CD8-positive, alpha-beta memory T cell (primary cell): Measurements from ENCODE around the gene MAL. TPM values are rescaled to one million over a fixed set of nuclear protein-coding genes. Genes with fewer than 3 reads are reported as not detected.

Source experiments
- CTCF ChIA-PET: fragments of 350-600 bp; sonication (Branson Sonifier 250); formaldehyde crosslinking; loops from one replicate; lab custom pipeline; 2021; ENCODE audit warnings: antibody characterized with exemption; lab: Charles Lee
- POLR2A ChIA-PET: fragments of 350-600 bp; sonication (Branson Sonifier 250); formaldehyde crosslinking; loops from one replicate; lab custom pipeline; 2021; ENCODE audit warnings: antibody characterized with exemption; lab: Charles Lee
- DNase-seq, 5 donors: peaks; one replicate each; pipeline versions ENCODE4 v3.0.0 to v3.0.0-alpha.2; 2020 to 2022; ENCODE audit warnings: mixed read lengths in 1 of 5
- H3K27ac ChIP-seq: one replicate; pipeline ENCODE4 v1.7.0; 2013; ENCODE audit warnings: low read depth, mild to moderate bottlenecking, low read length, moderate library complexity
- H3K27me3 ChIP-seq: 2 replicates; pipeline ENCODE4 v1.7.0; 2013; ENCODE audit warnings: low read length, mild to moderate bottlenecking; ENCODE audit not compliant: insufficient read depth, poor library complexity, severe bottlenecking
- H3K36me3 ChIP-seq: 2 replicates; pipeline ENCODE4 v1.7.0; 2013; ENCODE audit warnings: mild to moderate bottlenecking, low read length, moderate library complexity; ENCODE audit not compliant: insufficient read depth
- H3K4me1 ChIP-seq: 2 replicates; pipeline ENCODE4 v1.7.0; 2013; ENCODE audit warnings: mild to moderate bottlenecking, low read length, moderate library complexity; ENCODE audit not compliant: insufficient read depth
- H3K4me3 ChIP-seq: 2 replicates; pipeline ENCODE4 v1.7.0; 2013; ENCODE audit warnings: mild to moderate bottlenecking, low read length
- H3K9me3 ChIP-seq: 2 replicates; pipeline ENCODE4 v1.7.0; 2013; ENCODE audit warnings: mild to moderate bottlenecking, low read length
- H3K27ac Mint-ChIP-seq, 8 donors: one replicate each; pipeline ENCODE4 v1.8.0; 2020 to 2021; ENCODE audit warnings: mixed read lengths in 8 of 8, mild to moderate bottlenecking in 6 of 8, inconsistent platforms in 3 of 8, moderate library complexity in 3 of 8
- H3K27me3 Mint-ChIP-seq, 2 donors: one replicate each; pipeline ENCODE4 v1.8.0; 2020 to 2021; ENCODE audit warnings: mixed read lengths in 2 of 2, mild to moderate bottlenecking in 1 of 2, moderate library complexity in 1 of 2
- H3K36me3 Mint-ChIP-seq, 3 donors: one replicate each; pipeline ENCODE4 v1.8.0; 2020 to 2021; ENCODE audit warnings: mixed read lengths in 3 of 3, inconsistent platforms in 1 of 3, mild to moderate bottlenecking in 1 of 3
- H3K4me1 Mint-ChIP-seq, 3 donors: one replicate each; pipeline ENCODE4 v1.8.0; 2020 to 2021; ENCODE audit warnings: mixed read lengths in 3 of 3, inconsistent platforms in 1 of 3, mild to moderate bottlenecking in 1 of 3
- H3K4me3 Mint-ChIP-seq, 7 donors: one replicate each; pipeline ENCODE4 v1.8.0; 2020 to 2021; ENCODE audit warnings: mixed read lengths in 7 of 7, mild to moderate bottlenecking in 6 of 7, moderate library complexity in 4 of 7, inconsistent platforms in 2 of 7
- H3K9me3 Mint-ChIP-seq, 5 donors: one replicate each; pipeline ENCODE4 v1.8.0; 2020 to 2022; ENCODE audit warnings: mixed read lengths in 5 of 5, mild to moderate bottlenecking in 3 of 5, moderate library complexity in 2 of 5, inconsistent platforms in 1 of 5
- polyA plus RNA-seq: library from polyadenylated mRNA; unstranded; fragments of 300-500 nt; fragmentation: Illumina TruSeq; gene quantifications from one replicate; pipeline ENCODE4 v1.2.3, GENCODE V29; 2021
- total RNA-seq, 2 experiments: library from RNA; stranded (reverse); gene quantifications; one replicate each; pipeline ENCODE4 v1.2.3, GENCODE V29; 2021

The MAL gene
- total and polyA plus RNA-seq, 3 experiments from 2014 or later: 25.2 to 50.4 (median 27.3) TPM

DNA sequence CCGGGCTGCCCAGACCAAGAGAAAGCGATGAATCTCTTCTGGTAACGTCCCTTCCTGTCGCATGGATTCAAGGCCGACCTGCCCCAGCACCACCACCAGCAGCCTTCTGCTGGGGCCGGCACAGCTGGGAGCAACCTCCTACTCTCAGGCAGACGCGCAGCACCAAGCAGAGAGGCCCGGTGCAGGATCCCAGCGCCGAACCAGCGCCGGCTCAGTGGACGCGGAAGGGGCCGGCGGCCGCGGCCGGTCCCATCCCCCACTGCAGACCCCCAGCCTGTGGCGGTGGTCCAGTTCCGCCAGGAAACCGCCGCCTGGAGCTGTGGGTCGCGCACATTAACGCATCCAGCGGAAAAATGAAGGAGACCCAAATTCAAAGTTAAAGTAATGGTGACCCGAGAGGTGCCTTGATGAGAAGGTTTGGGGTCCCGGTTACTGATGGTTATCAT lies 525 bp upstream of the MAL start:
- no peaks in the 10 kb centered on the region for H3K9me3 Mint-ChIP-seq
- peak overlapping the region; percentile 61 for H3K4me3 ChIP-seq
- H3K27ac ChIP-seq: no peak overlapping the region
- H3K9me3 ChIP-seq: no peaks in the 10 kb centered on the region
- DNase-seq: peak in 1 of 5 donors; percentile 25
- peaks cover 0 to 5% (median 4%) of the 10 kb centered on the region in 3 donors for H3K36me3 Mint-ChIP-seq
- peak overlapping the region in 3 of 8 donors; percentile 35 to 63 (median 51) for H3K27ac Mint-ChIP-seq
- H3K36me3 ChIP-seq: no peaks in the 10 kb centered on the region
- POLR2A ChIA-PET: interaction anchor here (1.0 to 4.9 kb wide), 4 partner anchors 29 to 91 kb away, joined by 4 to 44 read pairs (median 24); no protein-coding TSS in a partner anchor
- H3K4me1 Mint-ChIP-seq: peaks cover 24 to 67% (median 50%) of the 10 kb centered on the region in 3 donors
- H3K4me1 ChIP-seq: peaks cover 46% of the 10 kb centered on the region
- peak overlapping the region; percentile 62 to 83 (median 75) for H3K4me3 Mint-ChIP-seq
- CTCF ChIA-PET: interaction anchor here (2.1 to 7.6 kb wide), 5 partner anchors 19 to 91 kb away, joined by 10 to 286 read pairs (median 15); no protein-coding TSS in a partner anchor
- peaks cover 20 to 29% of the 10 kb centered on the region in 2 donors for H3K27me3 Mint-ChIP-seq
- no peaks in the 10 kb centered on the region for H3K27me3 ChIP-seq

DNA sequence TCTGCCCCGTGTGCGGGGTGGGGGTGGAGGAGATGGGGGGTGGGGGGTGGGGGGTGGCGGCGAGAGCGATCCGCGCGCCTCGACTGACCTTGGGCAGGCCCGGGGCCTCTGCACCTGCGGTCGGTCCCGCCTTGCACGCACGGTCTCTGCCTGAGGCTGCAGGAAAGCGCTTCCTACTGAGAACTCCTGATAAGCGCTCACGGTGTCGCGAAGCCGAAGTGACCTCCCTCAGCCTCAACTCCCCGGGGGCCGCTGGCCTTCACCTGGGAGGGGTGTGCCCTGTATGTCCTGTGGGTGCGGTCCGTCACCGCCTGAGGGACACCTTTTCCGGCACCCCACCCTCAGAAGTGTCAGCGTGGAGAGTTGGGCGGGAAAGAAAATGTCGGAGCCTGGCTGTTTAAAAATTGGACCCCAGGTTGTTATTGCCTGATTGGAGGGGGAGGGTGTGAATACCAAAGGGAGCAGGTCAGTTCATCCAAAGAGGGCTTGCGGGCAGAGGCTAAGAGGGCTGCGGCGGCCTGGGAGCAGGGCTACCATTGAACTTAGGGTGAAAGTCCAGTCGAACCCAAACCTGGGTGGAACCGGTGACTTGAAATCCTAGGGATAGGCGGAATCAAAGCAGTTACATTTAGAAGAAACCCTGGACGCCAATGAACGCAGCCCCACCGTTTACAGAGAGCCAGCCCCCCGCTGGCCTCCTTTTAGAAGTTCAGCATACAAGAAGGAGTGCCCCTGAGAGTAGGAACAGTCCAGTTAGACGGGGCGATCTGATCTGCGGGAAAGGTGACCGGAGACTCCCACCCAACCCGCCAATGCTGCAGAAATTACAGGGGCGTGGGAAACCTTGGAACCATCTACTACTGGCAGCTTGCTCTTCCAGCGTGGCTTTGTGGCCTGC lies 1.2 kb downstream of the MAL start:
- H3K27me3 ChIP-seq: no peaks in the 10 kb centered on the region
- H3K4me3 ChIP-seq: peak overlapping the region; percentile 72
- H3K4me1 ChIP-seq: peaks cover 61% of the 10 kb centered on the region
- CTCF ChIA-PET: interaction anchor here (0.7 to 7.6 kb wide), 8 partner anchors 18 to 89 kb away, joined by 3 to 286 read pairs (median 4); no protein-coding TSS in a partner anchor
- Mint-ChIP-seq H3K4me3 (peak overlapping the region; percentile 85 to 96 (median 93)), H3K9me3 (no peaks in the 10 kb centered on the region), H3K27me3 (peaks cover 20 to 23% of the 10 kb centered on the region in 2 donors), H3K4me1 (peaks cover 24 to 83% (median 52%) of the 10 kb centered on the region in 3 donors), H3K27ac (peak overlapping the region in 4 of 8 donors; percentile 36 to 97 (median 58)), H3K36me3 (peaks cover 0 to 5% (median 4%) of the 10 kb centered on the region in 3 donors)
- POLR2A ChIA-PET: interaction anchor here (1.1 to 4.9 kb wide), 4 partner anchors 27 to 95 kb away, joined by 8 to 44 read pairs (median 24); partner anchors contain the start of gene MRPS5
- H3K27ac ChIP-seq: no peak overlapping the region
- H3K9me3 ChIP-seq: no peaks in the 10 kb centered on the region
- DNase-seq: peak in 1 of 5 donors; percentile 23
- H3K36me3 ChIP-seq: no peaks in the 10 kb centered on the region

DNA sequence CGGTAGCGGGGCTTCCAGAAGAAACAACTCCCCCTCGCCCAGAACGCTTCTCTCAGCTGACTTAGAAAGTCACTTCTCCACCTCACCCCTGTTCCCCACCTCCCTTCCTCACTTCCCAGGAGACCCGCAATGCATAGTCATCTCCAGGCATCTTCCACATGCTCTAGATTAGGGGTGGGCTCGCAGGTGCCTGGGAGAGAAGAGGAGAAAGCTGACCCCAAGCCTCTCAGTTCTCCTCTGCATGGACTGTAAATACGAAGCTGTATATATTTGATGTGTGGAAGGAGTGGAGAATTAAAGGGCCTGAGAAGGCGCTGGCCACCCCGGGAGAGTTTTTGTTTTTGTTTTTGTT lies 1.8 kb downstream of the MAL start:
- POLR2A ChIA-PET: no interaction called here
- H3K4me3 ChIP-seq: peak overlapping the region; percentile 72
- H3K36me3 Mint-ChIP-seq: peaks cover 0 to 5% (median 4%) of the 10 kb centered on the region in 3 donors

DNA sequence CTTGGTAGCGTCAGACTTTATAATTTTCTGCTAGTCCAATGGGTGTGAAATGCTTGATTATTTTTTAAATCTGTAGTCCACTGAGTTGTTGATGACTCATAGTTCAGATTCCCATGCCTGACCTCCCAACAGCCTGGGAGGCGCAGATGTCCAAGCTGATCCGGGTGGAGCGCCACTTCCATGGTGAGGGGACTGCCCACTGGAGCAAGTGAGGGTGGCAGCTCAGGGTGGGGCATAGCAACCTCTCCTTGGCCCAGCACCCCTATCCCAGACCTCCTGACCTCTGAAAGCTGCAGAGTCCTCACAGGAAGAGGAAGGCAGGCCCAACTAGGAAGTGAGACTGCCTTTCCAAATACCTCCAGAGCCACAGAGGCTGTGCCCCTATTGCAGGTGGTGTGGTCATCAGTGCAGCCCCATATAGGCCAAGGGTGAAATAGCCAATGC lies 4.4 kb downstream of the MAL start:
- no peak overlapping the region for H3K27ac ChIP-seq
- H3K9me3 ChIP-seq: no peaks in the 10 kb centered on the region
- no peaks in the 10 kb centered on the region for H3K36me3 ChIP-seq
- H3K36me3 Mint-ChIP-seq: peaks cover 0 to 7% (median 4%) of the 10 kb centered on the region in 3 donors
- no peak overlapping the region for H3K4me3 Mint-ChIP-seq
- no peak for DNase-seq
- POLR2A ChIA-PET: interaction anchor here (0.8 kb wide), 1 partner anchor 50 kb away, joined by 4 read pairs; no protein-coding TSS in a partner anchor
- no peaks in the 10 kb centered on the region for H3K9me3 Mint-ChIP-seq
- H3K27me3 ChIP-seq: no peaks in the 10 kb centered on the region
- H3K27me3 Mint-ChIP-seq: peaks cover 10 to 23% of the 10 kb centered on the region in 2 donors
- H3K4me3 ChIP-seq: no peak overlapping the region
- CTCF ChIA-PET: interaction anchor here (1.3 kb wide), 1 partner anchor 85 kb away, joined by 5 read pairs; no protein-coding TSS in a partner anchor
- peaks cover 55% of the 10 kb centered on the region for H3K4me1 ChIP-seq
- no peak overlapping the region for H3K27ac Mint-ChIP-seq
- peaks cover 10 to 74% (median 34%) of the 10 kb centered on the region in 3 donors for H3K4me1 Mint-ChIP-seq

More for the DNA sequence above, 1.8 kb downstream of the MAL start:
- H3K4me1 Mint-ChIP-seq: peaks cover 23 to 81% (median 51%) of the 10 kb centered on the region in 3 donors
- H3K27ac Mint-ChIP-seq: peak overlapping the region in 1 of 8 donors; percentile 97
- H3K27ac ChIP-seq: no peak overlapping the region
- no peaks in the 10 kb centered on the region for H3K27me3 ChIP-seq
- H3K4me3 Mint-ChIP-seq: peak overlapping the region in 6 of 7 donors; percentile 85 to 94 (median 90)
- no peaks in the 10 kb centered on the region for H3K36me3 ChIP-seq
- DNase-seq: no peak
- peaks cover 20 to 23% of the 10 kb centered on the region in 2 donors for H3K27me3 Mint-ChIP-seq
- peaks cover 61% of the 10 kb centered on the region for H3K4me1 ChIP-seq
- no peaks in the 10 kb centered on the region for H3K9me3 Mint-ChIP-seq
- no peaks in the 10 kb centered on the region for H3K9me3 ChIP-seq
- CTCF ChIA-PET: interaction anchor here (0.7 to 7.6 kb wide), 6 partner anchors 17 to 88 kb away, joined by 3 to 286 read pairs (median 4); no protein-coding TSS in a partner anchor

DNA sequence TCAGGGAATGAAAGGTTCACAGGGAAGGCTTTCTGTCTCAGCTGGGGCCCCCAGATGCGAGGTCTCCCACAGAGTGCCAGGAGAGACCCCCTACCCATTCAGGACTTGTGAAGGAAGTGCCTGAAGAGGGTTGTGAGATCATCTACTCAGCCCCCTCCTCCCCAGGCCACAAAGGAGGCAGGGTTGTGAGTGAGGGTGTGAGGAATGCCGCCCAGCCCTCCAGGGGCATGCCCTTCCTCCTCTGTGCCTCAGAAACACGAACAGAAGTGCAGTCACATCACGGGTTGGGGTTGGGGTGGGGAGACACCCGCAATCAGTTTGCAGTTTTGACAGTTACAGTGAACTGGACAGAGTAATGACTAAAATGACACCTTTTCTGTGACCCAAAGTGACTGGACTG lies 5.0 kb downstream of the MAL start:
- Mint-ChIP-seq H3K27ac (no peak overlapping the region), H3K36me3 (peaks cover 0 to 7% (median 4%) of the 10 kb centered on the region in 3 donors), H3K4me1 (peaks cover 13 to 79% (median 34%) of the 10 kb centered on the region in 3 donors), H3K9me3 (no peaks in the 10 kb centered on the region), H3K4me3 (no peak overlapping the region), H3K27me3 (peaks cover 10 to 23% of the 10 kb centered on the region in 2 donors)
- Histone ChIP-seq H3K27me3 (no peaks in the 10 kb centered on the region), H3K36me3 (no peaks in the 10 kb centered on the region), H3K4me3 (no peak overlapping the region), H3K4me1 (peaks cover 61% of the 10 kb centered on the region), H3K9me3 (no peaks in the 10 kb centered on the region), H3K27ac (no peak overlapping the region)
- DNase-seq: no peak
- ChIA-PET POLR2A (no interaction called here), CTCF (interaction anchor here (1.6 kb wide), 1 partner anchor 13 kb away, joined by 4 read pairs; no protein-coding TSS in a partner anchor)

DNA sequence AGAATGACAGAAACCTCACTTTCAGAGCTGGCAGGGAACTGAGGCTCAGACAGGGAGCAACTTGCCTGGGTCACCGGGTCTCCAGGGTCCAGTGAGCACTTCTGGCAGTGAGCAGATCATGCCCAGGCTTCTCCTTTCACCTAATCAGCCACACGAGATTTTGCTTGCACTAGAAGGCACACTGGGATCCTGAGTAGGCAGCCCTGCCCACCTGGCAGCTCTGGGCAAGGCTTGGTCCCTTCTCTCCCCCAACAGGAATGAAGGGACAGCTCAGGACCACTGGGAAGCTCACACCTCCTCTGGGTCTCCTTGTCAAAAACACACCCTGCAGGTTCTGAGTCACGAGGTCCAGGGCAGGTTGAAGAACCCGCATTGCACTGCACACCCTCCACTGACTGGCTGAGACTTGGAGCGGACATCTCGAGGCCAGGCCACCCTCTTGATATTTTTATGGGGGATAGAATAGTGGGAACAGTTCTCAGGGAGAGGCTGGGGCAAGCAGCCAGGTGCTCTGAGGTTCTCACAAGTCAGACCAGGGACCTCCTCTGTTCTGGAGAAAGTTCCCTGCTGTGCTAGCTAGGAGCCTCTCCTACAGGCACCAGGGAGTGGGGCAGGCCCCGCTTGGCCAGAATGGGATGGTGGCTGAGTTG lies 5.7 kb downstream of the MAL start:
- POLR2A ChIA-PET: no interaction called here
- H3K27ac ChIP-seq: no peak overlapping the region
- no peaks in the 10 kb centered on the region for H3K27me3 ChIP-seq
- no peak for DNase-seq
- H3K4me3 ChIP-seq: no peak overlapping the region
- Mint-ChIP-seq H3K4me3 (no peak overlapping the region), H3K36me3 (peaks cover 0 to 4% (median 3%) of the 10 kb centered on the region in 3 donors), H3K4me1 (peaks cover 8 to 77% (median 29%) of the 10 kb centered on the region in 3 donors), H3K9me3 (no peaks in the 10 kb centered on the region), H3K27me3 (peaks cover 5 to 17% of the 10 kb centered on the region in 2 donors), H3K27ac (no peak overlapping the region)
- H3K9me3 ChIP-seq: no peaks in the 10 kb centered on the region
- CTCF ChIA-PET: interaction anchor here (1.0 to 2.0 kb wide), 5 partner anchors 9 to 49 kb away, joined by 3 to 6 read pairs (median 4); no protein-coding TSS in a partner anchor
- peaks cover 67% of the 10 kb centered on the region for H3K4me1 ChIP-seq
- H3K36me3 ChIP-seq: no peaks in the 10 kb centered on the region

DNA sequence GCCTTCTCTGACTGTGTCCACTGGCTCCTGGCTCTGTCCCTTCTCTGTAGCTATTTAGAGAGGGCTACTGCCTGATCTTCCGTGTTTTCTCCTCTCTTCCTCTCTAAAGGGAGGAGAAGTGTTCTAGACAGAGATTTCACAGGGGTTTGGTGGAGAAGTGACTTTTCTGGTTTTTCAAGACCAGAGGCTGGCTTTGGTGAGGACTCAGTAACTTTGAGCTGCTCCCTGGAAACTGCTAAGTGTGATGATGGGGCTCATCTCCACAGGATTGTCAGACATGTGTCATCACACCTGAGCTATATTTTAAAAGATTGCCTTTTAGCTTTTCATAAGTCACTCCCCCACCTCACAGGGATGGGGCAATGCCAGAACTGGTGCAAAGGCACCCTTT lies 6.2 kb downstream of the MAL start:
- Mint-ChIP-seq H3K27ac (no peak overlapping the region), H3K36me3 (peaks cover 0 to 6% (median 2%) of the 10 kb centered on the region in 3 donors), H3K27me3 (peaks cover 4 to 14% of the 10 kb centered on the region in 2 donors), H3K4me1 (peaks cover 11 to 79% (median 31%) of the 10 kb centered on the region in 3 donors), H3K9me3 (peaks cover 0 to 2% (median 0%) of the 10 kb centered on the region in 5 donors), H3K4me3 (no peak overlapping the region)
- no peaks in the 10 kb centered on the region for H3K9me3 ChIP-seq
- H3K4me1 ChIP-seq: peaks cover 72% of the 10 kb centered on the region
- ChIA-PET CTCF (interaction anchor here (1.0 to 2.0 kb wide), 5 partner anchors 9 to 48 kb away, joined by 3 to 6 read pairs (median 4); no protein-coding TSS in a partner anchor), POLR2A (no interaction called here)
- no peak overlapping the region for H3K4me3 ChIP-seq
- H3K27me3 ChIP-seq: no peaks in the 10 kb centered on the region
- no peak overlapping the region for H3K27ac ChIP-seq
- no peaks in the 10 kb centered on the region for H3K36me3 ChIP-seq
- no peak for DNase-seq
